Upper lobe of left lung (tissue), 6 donors: ENCODE measurements around the gene ARHGAP21. TPM values are rescaled to one million over a fixed set of nuclear protein-coding genes. Genes with fewer than 3 reads are reported as not detected.

ENCODE experiments used
- ATAC-seq, 2 donors: fragments of 200-7000 bp; cut with Tn5 transposase; one replicate each; pipeline ENCODE4 v1.9.1; 2022; ENCODE audit warnings: mild to moderate bottlenecking in 2 of 2, moderate library complexity in 2 of 2; ENCODE audit not compliant: low FRiP score in 2 of 2
- DNase-seq, 2 donors: peaks; one replicate each; pipeline ENCODE4 v3.0.0-alpha.2; 2019 to 2020
- H3K27ac ChIP-seq, 4 donors: fragments of 200-600 bp; sonication (generic); one replicate each; pipeline ENCODE4 v1.5.1; 2016 to 2019
- H3K27me3 ChIP-seq, 4 donors: fragments of 200-600 bp; sonication (generic); one replicate each; pipeline ENCODE4 v1.5.1; 2017 to 2019
- H3K36me3 ChIP-seq, 4 donors: fragments of 200-600 bp; sonication (generic); one replicate each; pipeline ENCODE4 v1.5.1; 2016 to 2019
- H3K4me1 ChIP-seq, 4 donors: fragments of 200-600 bp; sonication (generic); one replicate each; pipeline ENCODE4 v1.5.1; 2018 to 2019
- H3K4me3 ChIP-seq, 4 donors: fragments of 200-600 bp; sonication (generic); one replicate each; pipeline ENCODE4 v1.5.1; 2017 to 2019; ENCODE audit warnings: mild to moderate bottlenecking in 2 of 4, moderate library complexity in 1 of 4
- H3K9me3 ChIP-seq, 4 donors: fragments of 200-600 bp; sonication (generic); one replicate each; pipeline ENCODE4 v1.5.1; 2018 to 2019
- CTCF ChIP-seq, 6 experiments: fragments of 450-650 bp in 4 of 6; fragments of 200-600 bp in 2 of 6; sonication (generic) in 2 of 6; IDR thresholded peaks; one replicate each; pipeline ENCODE4 v1.5.1; 2016 to 2019; ENCODE audit warnings: antibody characterized with exemption in 6 of 6
- EP300 ChIP-seq, 4 donors: sonication (generic); formaldehyde crosslinking; IDR thresholded peaks; one replicate each; pipeline ENCODE4 v1.5.1; 2017; ENCODE audit warnings: antibody characterized with exemption in 4 of 4, control low read depth in 2 of 4
- POLR2A ChIP-seq, 4 donors: fragments of 450-650 bp; IDR thresholded peaks; one replicate each; pipeline ENCODE4 v1.5.1; 2016 to 2017; ENCODE audit warnings: antibody characterized with exemption in 4 of 4, mild to moderate bottlenecking in 2 of 4
- POLR2AphosphoS5 ChIP-seq, 2 donors: sonication (generic); formaldehyde crosslinking; IDR thresholded peaks; one replicate each; pipeline ENCODE4 v1.5.1; 2017; ENCODE audit warnings: antibody characterized with exemption in 2 of 2
- WGBS, 2 donors: methylation state at CpG; one replicate each; pipeline ENCODE4 v1.1.5; 2017 to 2018; 5-methylcytosine and 5-hydroxymethylcytosine counted together
- total RNA-seq, 6 donors: library from RNA; depleted of rRNA in 4 of 6; stranded (reverse); fragments of >200 nt in 4 of 6; gene quantifications; one replicate each; pipeline versions ENCODE4 v1.1.0 to v1.2.1, GENCODE V29; 2016 to 2021
- donor health status: DM: no; HTN: no; CAD: no; lungs with moderate emphysema.
- donor health status: DM: no; HTN: yes; CAD: no; lungs with severe emphysema.

ARHGAP21 gene
- total RNA-seq, 6 donors from 2014 or later: 63.9 to 88.8 (median 73.5) TPM

DNA sequence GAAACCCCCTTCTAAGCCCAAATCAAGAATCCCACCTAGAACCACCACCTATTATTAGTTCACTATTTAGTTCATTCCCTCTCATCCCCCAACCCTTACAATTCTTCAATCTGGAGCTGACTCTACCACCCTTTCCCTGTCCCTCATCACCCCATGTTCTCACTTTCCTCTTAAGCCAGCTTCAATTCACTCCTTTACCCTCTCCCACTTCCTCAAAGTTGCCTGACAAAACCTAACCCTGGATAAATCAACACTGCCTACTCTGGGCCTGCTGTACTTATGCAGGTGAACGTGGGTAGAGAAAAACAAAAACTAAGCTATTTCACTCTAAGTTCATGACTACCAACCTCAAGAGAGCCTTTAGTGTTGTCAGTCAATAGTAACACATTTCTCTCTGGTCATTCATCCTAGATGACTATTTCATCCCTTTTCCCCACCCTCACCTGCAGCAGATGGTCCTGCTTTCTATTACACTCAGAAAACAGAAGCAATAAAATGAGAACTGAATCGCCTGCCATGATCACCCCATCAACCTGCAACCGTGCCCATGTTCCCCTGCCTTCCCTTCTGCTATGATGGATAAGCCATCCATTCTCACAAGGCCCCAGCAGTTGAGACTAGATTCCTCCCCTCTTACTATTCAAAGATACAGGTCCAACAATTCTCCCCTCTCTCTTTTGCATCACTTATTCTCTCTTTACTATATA, 52.6 kb downstream of the ARHGAP21 start:
- H3K4me1 ChIP-seq: no peaks in the 10 kb centered on the region
- H3K9me3 ChIP-seq: no peaks in the 10 kb centered on the region
- ATAC-seq: no peak
- no peak for TF ChIP-seq CTCF (IDR thresholded peaks at IDR 0.05)
- no peak for TF ChIP-seq POLR2AphosphoS5 (IDR thresholded peaks at IDR 0.05)
- TF ChIP-seq POLR2A (IDR thresholded peaks at IDR 0.05): no peak
- no peak for TF ChIP-seq EP300 (IDR thresholded peaks at IDR 0.05)
- no peak for DNase-seq
- no peak overlapping the region for H3K27ac ChIP-seq
- peaks cover 0 to 7% (median 0%) of the 10 kb centered on the region in 4 donors for H3K36me3 ChIP-seq
- 89 to 92% methylated on average over 3 of the region's 3 CpGs for WGBS, 2 donors
- H3K27me3 ChIP-seq: no peaks in the 10 kb centered on the region
- no peak overlapping the region for H3K4me3 ChIP-seq

DNA sequence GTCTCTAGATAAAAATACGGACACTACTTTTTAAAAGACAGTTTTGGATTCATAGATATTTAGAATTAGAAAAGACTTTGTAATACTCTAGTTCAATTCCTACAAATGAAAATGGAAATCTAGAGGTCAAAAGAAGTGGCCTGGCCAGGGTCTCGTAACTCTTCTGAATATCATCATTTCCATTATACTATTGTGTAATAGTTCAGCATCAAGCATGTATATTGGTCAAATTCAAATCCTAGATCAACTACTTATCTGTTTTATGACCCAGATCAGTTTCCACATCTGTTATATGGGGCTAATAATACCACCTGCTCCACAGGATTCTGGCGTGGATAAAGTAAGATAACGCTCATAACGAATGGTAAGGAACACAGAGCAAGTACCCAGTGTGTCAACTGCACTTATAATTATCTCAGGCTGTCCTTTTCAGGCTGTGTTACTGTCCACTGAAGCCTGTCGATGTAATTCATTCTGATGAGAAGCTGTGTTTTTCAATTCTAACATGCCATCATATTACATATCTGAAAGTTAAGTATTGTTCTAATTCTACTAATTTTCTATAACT, 54.3 kb downstream of the ARHGAP21 start:
- WGBS, 2 donors: 91 to 96% methylated on average over 6 of the region's 6 CpGs
- H3K36me3 ChIP-seq: peaks cover 0 to 7% (median 0%) of the 10 kb centered on the region in 4 donors
- H3K27me3 ChIP-seq: no peaks in the 10 kb centered on the region
- no peaks in the 10 kb centered on the region for H3K4me1 ChIP-seq
- H3K27ac ChIP-seq: no peak overlapping the region
- TF ChIP-seq EP300 (IDR thresholded peaks at IDR 0.05) (no peak), POLR2AphosphoS5 (IDR thresholded peaks at IDR 0.05) (no peak), CTCF (IDR thresholded peaks at IDR 0.05) (no peak), POLR2A (IDR thresholded peaks at IDR 0.05) (no peak)
- H3K4me3 ChIP-seq: no peak overlapping the region
- H3K9me3 ChIP-seq: no peaks in the 10 kb centered on the region
- ATAC-seq (no peak), DNase-seq (no peak)

- H3K27me3 ChIP-seq: no peaks in the 10 kb centered on the region
- no peak overlapping the region for H3K27ac ChIP-seq
- TF ChIP-seq POLR2A (IDR thresholded peaks at IDR 0.05) (no peak), POLR2AphosphoS5 (IDR thresholded peaks at IDR 0.05) (no peak), CTCF (IDR thresholded peaks at IDR 0.05) (no peak), EP300 (IDR thresholded peaks at IDR 0.05) (no peak)
- WGBS, 2 donors: 91 to 100% methylated on average over 7 of the region's 7 CpGs
- peak in 1 of 2 donors; percentile 26 for ATAC-seq
- no peak overlapping the region for H3K4me3 ChIP-seq
- H3K4me1 ChIP-seq: no peaks in the 10 kb centered on the region
- DNase-seq: no peak
- H3K36me3 ChIP-seq: peaks cover 0 to 14% (median 2%) of the 10 kb centered on the region in 4 donors
- H3K9me3 ChIP-seq: no peaks in the 10 kb centered on the region
Measured at GRCh38 chr10:24668247-24668646, 55.4 kb downstream of the ARHGAP21 start.

GRCh38 chr10:24664991-24665390, 58.7 kb downstream of the ARHGAP21 start:
- no peak for ATAC-seq
- DNase-seq: no peak
- Histone ChIP-seq H3K4me3 (no peak overlapping the region), H3K27me3 (no peaks in the 10 kb centered on the region), H3K27ac (no peak overlapping the region), H3K36me3 (peaks cover 0 to 14% (median 2%) of the 10 kb centered on the region in 4 donors), H3K9me3 (no peaks in the 10 kb centered on the region), H3K4me1 (no peaks in the 10 kb centered on the region)
- TF ChIP-seq CTCF (IDR thresholded peaks at IDR 0.05): no peak
- no peak for TF ChIP-seq POLR2AphosphoS5 (IDR thresholded peaks at IDR 0.05)
- TF ChIP-seq POLR2A (IDR thresholded peaks at IDR 0.05): no peak
- no peak for TF ChIP-seq EP300 (IDR thresholded peaks at IDR 0.05)
- WGBS, 2 donors: 77 to 83% methylated on average over 1 of the region's 1 CpG
